HG02938 (cell line): ENCODE data around the gene MADD.
"Not testable (repeated sequence)": the region's sequence is repeated elsewhere in the genome, so short reads cannot be mapped to it uniquely, and the experiment has no call there.

Source experiments
- ATAC-seq: cut with Tn5 transposase; IDR thresholded peaks from one replicate; pipeline ENCODE4 v1.9.1; 2021; ENCODE audit warnings: mild to moderate bottlenecking, moderate library complexity; ENCODE audit not compliant: unreplicated experiment

The MADD gene

GRCh38 chr11:47317064-47317828 lies 47.3 kb downstream of the MADD start:
- ATAC-seq = peak; percentile 73

GRCh38 chr11:47318166-47318565 lies 48.2 kb downstream of the MADD start:
- ATAC-seq = no peak

DNA sequence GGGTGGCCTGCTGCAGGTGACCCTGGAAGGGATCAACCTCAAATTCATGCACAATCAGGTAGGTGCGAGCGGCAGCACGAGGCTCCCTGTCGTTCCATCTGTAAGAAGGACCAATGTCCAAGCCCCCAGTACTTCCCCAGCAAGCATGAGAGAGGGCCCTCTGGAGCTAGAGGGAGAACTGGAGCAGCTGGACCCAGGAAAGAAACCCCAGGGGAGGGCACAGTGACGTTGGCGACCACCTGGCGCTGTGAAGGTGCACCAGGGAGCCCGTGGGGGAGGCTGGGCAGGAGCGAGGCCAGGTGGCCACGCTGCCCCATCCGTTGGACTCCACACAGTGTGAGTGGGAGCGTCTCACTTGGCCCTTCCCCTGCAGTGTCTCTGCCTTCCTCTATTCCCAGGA lies 54.6 kb downstream of the MADD start:
- ATAC-seq = no peak

- no peak for ATAC-seq
Measured at GRCh38 chr11:47325271-47326041, 55.5 kb downstream of the MADD start.

- ATAC-seq = no peak
Measured at GRCh38 chr11:47326198-47326597, 56.3 kb downstream of the MADD start.

DNA sequence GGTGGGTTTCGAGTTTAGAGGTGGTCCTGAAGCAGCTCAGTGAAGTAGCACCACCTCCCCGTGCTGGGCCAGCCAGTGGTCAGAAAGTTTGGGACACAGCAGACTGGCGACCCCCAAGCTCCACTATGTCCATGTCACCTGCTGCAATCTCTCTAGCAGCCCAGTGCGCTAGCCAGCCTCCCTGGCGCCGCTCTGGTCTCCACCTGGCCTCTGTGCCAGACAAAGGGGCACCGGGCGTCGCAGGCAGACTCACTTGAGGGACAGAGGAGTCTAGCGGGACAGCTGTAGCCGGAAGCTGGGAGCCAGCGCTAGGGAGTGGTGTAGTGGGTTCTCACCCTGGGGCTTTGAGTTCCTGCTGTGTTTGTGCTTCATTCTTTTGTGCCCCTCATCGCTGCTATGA lies 57.1 kb downstream of the MADD start:
- no peak for ATAC-seq

- ATAC-seq = no peak
Measured at GRCh38 chr11:47327949-47328348, 58.0 kb downstream of the MADD start.

GRCh38 chr11:47328449-47329390 lies 58.8 kb downstream of the MADD start:
- ATAC-seq = peak; percentile 48

DNA sequence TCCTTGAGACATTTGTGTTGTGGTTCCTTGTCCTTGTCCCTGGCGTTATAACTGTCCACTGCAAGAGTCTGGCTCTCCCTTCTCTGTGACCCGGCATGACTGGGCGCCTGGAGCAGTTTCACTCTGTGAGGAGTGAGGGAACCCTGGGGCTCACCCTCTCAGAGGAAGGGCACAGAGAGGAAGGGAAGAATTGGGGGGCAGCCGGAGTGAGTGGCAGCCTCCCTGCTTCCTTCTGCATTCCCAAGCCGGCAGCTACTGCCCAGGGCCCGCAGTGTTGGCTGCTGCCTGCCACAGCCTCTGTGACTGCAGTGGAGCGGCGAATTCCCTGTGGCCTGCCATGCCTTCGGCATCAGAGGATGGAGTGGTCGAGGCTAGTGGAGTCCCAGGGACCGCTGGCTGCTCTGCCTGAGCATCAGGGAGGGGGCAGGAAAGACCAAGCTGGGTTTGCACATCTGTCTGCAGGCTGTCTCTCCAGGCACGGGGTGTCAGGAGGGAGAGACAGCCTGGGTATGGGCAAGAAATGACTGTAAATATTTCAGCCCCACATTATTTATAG lies 59.6 kb downstream of the MADD start:
- ATAC-seq = no peak

- no peak for ATAC-seq
Measured at GRCh38 chr11:47329987-47330931, 60.3 kb downstream of the MADD start.

DNA sequence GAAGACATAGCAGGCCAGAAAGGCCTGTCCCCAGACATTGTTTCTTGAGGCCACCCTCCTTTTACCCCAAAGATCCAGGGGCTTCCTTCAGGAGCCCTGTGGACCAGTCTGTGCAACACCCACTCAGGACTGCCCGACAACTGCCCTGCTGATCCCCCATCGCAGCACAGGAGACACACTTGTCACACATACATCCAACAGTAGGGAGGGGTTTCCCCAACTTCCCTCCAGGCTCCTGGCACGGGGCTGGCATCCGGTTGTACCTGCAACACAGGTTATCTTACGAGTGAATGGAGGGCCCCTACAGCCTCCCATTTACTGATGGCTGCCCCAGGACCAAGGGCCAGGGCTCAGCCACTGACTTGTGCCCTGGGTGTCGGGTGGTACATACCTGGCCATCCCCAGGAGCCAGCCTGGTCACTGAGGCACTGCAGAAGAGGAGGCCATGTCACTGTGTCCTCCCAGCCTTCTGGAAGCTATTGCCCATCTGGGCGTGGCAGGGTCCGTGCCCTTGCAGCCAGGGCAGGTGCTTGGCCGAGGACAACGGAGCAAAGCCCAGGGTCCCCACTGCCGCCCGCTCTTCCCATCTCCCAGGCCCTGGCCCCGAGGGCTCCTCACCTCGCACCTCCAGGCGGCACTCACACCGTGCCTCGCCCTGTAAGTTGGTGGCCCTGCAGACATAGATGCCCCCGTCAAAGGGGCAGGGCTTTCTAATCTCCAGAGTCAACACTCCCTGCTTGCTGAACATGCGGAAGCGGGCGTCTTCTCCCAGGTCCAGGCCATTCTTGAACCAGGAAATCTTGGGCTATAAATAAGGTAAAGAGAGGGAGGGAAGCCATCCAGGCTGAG lies 61.7 kb downstream of the MADD start:
- no peak for ATAC-seq

- ATAC-seq = no peak
Measured at GRCh38 chr11:47332303-47332711, 62.4 kb downstream of the MADD start.

DNA sequence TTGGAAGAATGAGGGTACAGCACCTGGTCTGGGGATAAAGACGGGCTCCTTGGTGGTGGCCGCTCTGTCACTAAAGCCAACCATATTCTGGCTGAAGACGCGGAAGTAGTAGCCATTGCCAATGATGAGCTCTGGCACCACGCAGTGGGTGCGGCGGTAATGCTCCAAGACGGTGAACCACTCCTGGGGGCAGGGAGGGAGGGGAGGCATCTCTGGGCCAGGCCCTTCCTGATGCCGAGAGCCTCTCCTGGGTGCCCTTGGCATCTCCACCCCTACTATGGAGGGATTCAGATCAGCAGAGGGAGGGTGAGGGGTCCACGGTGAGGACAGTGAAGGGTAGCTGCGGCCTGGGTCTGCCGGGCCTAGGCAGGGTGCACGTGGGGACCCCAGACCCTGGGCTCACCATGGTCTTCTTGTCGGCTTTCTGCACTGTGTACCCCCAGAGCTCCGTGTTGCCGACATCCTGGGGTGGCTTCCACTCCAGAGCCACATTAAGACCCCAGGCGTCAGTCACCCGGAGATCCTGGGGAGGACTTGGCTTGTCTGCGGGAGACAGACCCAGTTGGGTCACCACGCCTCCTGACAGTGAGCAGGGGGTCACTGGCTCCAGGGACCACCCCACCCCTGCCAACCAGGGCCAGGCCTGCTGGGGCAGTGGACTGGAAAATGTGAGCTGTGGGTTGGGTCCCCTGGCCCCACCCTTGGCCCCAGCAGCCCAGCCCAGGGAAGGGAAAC lies 63.0 kb downstream of the MADD start:
- no peak for ATAC-seq

GRCh38 chr11:47333526-47333845 lies 63.6 kb downstream of the MADD start:
- ATAC-seq = no peak

- ATAC-seq = no peak
Measured at GRCh38 chr11:47333886-47334443, 64.0 kb downstream of the MADD start.

DNA sequence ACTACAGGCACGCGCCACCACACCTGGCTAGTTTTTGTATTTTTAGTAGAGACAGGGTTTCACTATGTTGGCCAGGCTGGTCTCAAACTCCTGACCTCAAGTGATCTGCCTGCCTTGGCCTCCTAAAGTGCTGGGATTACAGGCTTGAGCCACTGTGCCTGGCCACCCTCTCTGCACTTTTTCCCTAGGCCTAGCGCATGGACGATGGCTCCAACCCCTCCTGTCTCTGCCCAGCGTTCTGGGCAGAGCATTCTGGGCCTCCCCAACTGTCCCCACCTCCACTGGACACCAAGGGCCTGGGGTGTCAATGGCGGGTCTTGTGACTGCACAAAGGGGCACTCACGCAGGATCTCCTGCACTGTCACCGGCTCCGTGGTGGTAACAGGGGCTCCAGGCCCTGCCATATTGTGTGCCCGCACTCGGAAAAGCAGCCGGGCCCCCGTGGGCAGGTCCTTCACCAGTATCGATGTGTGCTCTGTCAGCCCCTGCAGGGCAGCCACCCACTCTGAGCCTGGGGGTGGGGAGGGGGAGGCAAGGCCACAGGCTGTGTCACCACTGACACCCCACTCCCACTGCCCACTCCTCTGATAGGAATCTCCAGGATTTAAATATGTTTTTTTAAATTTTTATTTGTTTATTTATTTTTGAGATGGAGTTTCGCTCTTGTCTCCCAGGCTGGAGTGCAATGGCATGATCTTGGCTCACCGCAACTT lies 64.9 kb downstream of the MADD start:
- not testable (repeated sequence) for ATAC-seq

DNA sequence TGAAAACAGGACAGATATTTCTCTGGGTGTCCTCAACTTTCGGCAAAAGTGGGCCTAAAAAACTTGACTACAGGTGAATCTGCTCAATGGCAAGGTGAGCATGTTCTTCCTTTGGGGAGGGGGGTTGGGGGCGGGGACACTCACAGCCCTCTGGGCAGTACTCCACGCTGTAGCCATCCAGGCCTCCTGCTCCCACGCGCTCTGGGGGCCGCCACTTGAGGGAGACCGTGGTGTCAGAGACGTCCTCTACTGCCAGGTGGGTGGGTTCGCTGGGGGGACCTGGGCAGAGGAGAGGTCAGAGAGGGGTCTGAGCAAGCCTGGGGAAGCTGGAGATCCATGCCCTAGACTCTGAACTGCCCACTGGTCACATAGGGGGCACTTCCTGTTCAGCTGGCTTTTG lies 65.8 kb downstream of the MADD start:
- ATAC-seq = no peak
